ENCODE measurements around the gene RPL15.

RPL15 gene

GRCh38 chr3:23966328-23966727 is 49.4 kb downstream of the RPL15 start:
- no peak for DNase-seq

GRCh38 chr3:23968463-23969184 is 51.7 kb downstream of the RPL15 start:
- no peak for DNase-seq

GRCh38 chr3:23969393-23969792 is 52.5 kb downstream of the RPL15 start:
- DNase-seq = no peak
